OCI-LY3 (cell line): ENCODE measurements around the gene EDRF1.

Experiments
- H2AFZ ChIP-seq: fragments of 200-600, 300-600 bp; shearing (Covaris generic); 2 replicates; pipeline ENCODE4 v1.6.0; 2014; ENCODE audit warnings: antibody characterized with exemption, low read depth, low read length
- H3K27ac ChIP-seq: fragments of 200-600, 300-600 bp; sonication (generic); 2 replicates; pipeline ENCODE4 v1.5.1; 2014; ENCODE audit warnings: mild to moderate bottlenecking, low read length, moderate library complexity, mixed read lengths
- H3K27me3 ChIP-seq: fragments of 200-600, 300-600 bp; sonication (generic); 2 replicates; pipeline ENCODE4 v1.6.1; 2014; ENCODE audit warnings: low read depth, low read length, mixed read lengths
- H3K36me3 ChIP-seq: fragments of 200-600, 300-600 bp; sonication (generic); replicated peaks from 2 replicates; pipeline ENCODE3; 2014; ENCODE audit warnings: low read depth, low read length, mixed read lengths
- H3K4me1 ChIP-seq: fragments of 300-600, 200-600 bp; sonication (generic); 2 replicates; pipeline ENCODE4 v1.6.1; 2014; ENCODE audit warnings: low read length, mixed read lengths
- H3K4me2 ChIP-seq: fragments of 200-600, 300-600 bp; sonication (generic); 2 replicates; pipeline ENCODE4 v1.6.1; 2014; ENCODE audit warnings: low read length, mixed read lengths
- H3K4me3 ChIP-seq: fragments of 300-600, 200-600 bp; sonication (generic); 2 replicates; pipeline ENCODE4 v1.5.1; 2014; ENCODE audit warnings: antibody characterized with exemption, mild to moderate bottlenecking, low read length, moderate library complexity
- H3K79me2 ChIP-seq: fragments of 300-600, 200-600 bp; shearing (Covaris generic); 2 replicates; pipeline ENCODE4 v1.6.1; 2014; ENCODE audit warnings: mild to moderate bottlenecking, low read length, mixed read lengths
- H3K9ac ChIP-seq: fragments of 300-600, 200-600 bp; shearing (Covaris generic); 2 replicates; pipeline ENCODE4 v1.6.0; 2014; ENCODE audit warnings: mild to moderate bottlenecking, low read length, moderate library complexity
- H3K9me3 ChIP-seq: fragments of 200-600, 300-600 bp; shearing (Covaris generic); 2 replicates; pipeline ENCODE4 v1.6.1; 2014; ENCODE audit warnings: low read length, mixed read lengths; ENCODE audit not compliant: insufficient read depth
- H4K20me1 ChIP-seq: fragments of 200-600, 300-600 bp; sonication (generic); 2 replicates; pipeline ENCODE4 v1.6.1; 2016; ENCODE audit warnings: low read length, mixed read lengths; ENCODE audit not compliant: insufficient read depth
- EZH2phosphoT487 ChIP-seq: fragments of 200-600 bp; shearing (Covaris generic); IDR thresholded peaks from 2 replicates; pipeline ENCODE4 v1.6.1; 2018; ENCODE audit warnings: antibody characterized with exemption, mixed run types, low read depth
- TF ChIP-seq, protein P1 (sequence below): fragments of 200-600, 300-600 bp; sonication (generic); IDR thresholded peaks from 2 replicates; pipeline ENCODE4 v1.5.1; 2014; ENCODE audit warnings: antibody characterized with exemption, low read length, low read depth

Gene EDRF1

DNA sequence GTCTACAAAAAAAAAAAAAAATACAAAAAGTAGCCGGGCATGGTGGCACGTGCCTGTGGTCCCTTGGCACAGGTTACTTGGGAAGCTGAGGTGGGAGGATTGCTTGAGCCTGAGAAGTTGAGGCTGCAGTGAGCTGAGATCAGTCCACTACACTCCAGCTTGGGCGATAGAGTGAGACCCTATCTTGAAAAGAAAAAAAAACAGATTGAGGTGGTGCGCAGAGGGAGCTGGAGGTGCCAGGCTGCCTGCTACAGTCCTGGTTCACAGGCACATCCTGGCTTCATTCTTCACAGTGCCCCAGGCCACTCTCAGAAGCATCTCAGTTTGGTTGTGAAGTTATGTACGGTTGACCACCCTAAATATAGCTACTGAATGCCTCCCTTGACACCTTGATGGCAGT, 51.3 kb downstream of the EDRF1 start:
- no peaks in the 10 kb centered on the region for H3K27me3 ChIP-seq
- H3K4me3 ChIP-seq: no peak overlapping the region
- H3K4me2 ChIP-seq: no peak overlapping the region
- no peak overlapping the region for H3K27ac ChIP-seq
- no peaks in the 10 kb centered on the region for H3K4me1 ChIP-seq
- H3K9me3 ChIP-seq: no peaks in the 10 kb centered on the region
- H3K9ac ChIP-seq: no peak overlapping the region
- TF ChIP-seq EZH2phosphoT487: no peak
- TF ChIP-seq, protein P1, sequence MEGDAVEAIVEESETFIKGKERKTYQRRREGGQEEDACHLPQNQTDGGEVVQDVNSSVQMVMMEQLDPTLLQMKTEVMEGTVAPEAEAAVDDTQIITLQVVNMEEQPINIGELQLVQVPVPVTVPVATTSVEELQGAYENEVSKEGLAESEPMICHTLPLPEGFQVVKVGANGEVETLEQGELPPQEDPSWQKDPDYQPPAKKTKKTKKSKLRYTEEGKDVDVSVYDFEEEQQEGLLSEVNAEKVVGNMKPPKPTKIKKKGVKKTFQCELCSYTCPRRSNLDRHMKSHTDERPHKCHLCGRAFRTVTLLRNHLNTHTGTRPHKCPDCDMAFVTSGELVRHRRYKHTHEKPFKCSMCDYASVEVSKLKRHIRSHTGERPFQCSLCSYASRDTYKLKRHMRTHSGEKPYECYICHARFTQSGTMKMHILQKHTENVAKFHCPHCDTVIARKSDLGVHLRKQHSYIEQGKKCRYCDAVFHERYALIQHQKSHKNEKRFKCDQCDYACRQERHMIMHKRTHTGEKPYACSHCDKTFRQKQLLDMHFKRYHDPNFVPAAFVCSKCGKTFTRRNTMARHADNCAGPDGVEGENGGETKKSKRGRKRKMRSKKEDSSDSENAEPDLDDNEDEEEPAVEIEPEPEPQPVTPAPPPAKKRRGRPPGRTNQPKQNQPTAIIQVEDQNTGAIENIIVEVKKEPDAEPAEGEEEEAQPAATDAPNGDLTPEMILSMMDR: no peak
- H2AFZ ChIP-seq: no peak overlapping the region
- no peaks in the 10 kb centered on the region for H4K20me1 ChIP-seq
- no peaks in the 10 kb centered on the region for H3K36me3 ChIP-seq
- H3K79me2 ChIP-seq: no peaks in the 10 kb centered on the region

DNA sequence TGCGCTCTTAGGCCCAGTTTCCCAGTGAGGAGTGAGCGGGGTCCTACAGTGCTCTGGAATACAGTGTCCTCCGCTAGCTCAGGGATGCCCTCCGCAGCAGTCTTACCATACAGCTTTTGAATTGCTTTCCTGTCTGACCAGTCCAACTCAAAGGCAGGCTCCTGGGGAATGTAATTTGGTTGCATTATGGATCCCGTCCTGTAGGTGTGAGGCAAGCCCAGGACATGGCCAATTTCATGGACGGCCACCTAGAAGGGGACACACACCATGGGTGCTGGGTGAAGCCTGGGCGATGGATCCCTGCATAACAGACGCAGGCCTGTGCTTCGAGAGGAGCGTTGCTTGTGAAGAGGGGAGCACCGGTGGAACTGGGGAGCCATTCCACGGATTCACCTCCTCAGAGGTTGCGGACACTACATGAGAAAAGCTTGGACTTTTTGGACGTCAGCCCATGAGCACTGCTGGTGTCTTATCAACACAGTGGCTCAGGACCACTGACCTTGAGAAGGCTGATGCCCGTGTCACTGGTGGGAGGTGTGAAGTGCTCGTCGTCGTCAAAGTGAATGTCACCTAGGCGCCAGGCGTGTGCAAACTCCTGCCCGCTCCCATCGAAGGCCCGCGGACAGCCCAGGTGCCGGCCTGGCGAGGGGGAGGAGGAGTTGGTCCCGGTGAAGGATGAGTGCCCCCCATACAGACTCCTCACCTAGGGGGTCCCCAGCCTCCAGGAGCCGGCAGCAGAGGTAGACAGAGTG, 52.8 kb downstream of the EDRF1 start:
- Histone ChIP-seq H3K36me3 (no peaks in the 10 kb centered on the region), H3K4me1 (no peaks in the 10 kb centered on the region), H3K4me3 (no peak overlapping the region), H3K9ac (no peak overlapping the region), H3K4me2 (no peak overlapping the region), H3K9me3 (no peaks in the 10 kb centered on the region), H3K27me3 (no peaks in the 10 kb centered on the region), H3K27ac (no peak overlapping the region), H4K20me1 (no peaks in the 10 kb centered on the region), H3K79me2 (no peaks in the 10 kb centered on the region), H2AFZ (no peak overlapping the region)
- no peak for TF ChIP-seq EZH2phosphoT487
- TF ChIP-seq, protein P1: no peak

DNA sequence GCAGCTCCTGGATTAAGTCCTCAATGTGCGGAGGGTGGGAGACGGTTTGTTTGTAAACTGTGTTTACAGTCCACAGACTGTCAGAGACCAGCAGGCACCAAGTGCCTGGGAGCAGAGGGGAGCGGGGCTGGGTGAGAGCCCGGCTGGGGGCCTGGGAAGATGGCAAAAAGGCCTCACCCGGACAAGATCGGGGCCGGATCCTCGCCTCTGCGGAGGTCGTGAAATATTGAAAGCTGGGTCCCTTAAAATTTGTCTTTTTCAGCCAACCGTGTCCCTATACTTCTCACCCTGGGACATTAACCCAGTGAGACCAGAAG, 53.3 kb downstream of the EDRF1 start:
- no peak overlapping the region for H3K4me3 ChIP-seq
- H3K9ac ChIP-seq: no peak overlapping the region
- no peak overlapping the region for H3K4me2 ChIP-seq
- no peak overlapping the region for H2AFZ ChIP-seq
- no peak for TF ChIP-seq EZH2phosphoT487
- no peaks in the 10 kb centered on the region for H3K79me2 ChIP-seq
- H3K4me1 ChIP-seq: no peaks in the 10 kb centered on the region
- H3K27ac ChIP-seq: no peak overlapping the region
- no peaks in the 10 kb centered on the region for H3K9me3 ChIP-seq
- no peaks in the 10 kb centered on the region for H3K27me3 ChIP-seq
- H3K36me3 ChIP-seq: no peaks in the 10 kb centered on the region
- H4K20me1 ChIP-seq: no peaks in the 10 kb centered on the region

DNA sequence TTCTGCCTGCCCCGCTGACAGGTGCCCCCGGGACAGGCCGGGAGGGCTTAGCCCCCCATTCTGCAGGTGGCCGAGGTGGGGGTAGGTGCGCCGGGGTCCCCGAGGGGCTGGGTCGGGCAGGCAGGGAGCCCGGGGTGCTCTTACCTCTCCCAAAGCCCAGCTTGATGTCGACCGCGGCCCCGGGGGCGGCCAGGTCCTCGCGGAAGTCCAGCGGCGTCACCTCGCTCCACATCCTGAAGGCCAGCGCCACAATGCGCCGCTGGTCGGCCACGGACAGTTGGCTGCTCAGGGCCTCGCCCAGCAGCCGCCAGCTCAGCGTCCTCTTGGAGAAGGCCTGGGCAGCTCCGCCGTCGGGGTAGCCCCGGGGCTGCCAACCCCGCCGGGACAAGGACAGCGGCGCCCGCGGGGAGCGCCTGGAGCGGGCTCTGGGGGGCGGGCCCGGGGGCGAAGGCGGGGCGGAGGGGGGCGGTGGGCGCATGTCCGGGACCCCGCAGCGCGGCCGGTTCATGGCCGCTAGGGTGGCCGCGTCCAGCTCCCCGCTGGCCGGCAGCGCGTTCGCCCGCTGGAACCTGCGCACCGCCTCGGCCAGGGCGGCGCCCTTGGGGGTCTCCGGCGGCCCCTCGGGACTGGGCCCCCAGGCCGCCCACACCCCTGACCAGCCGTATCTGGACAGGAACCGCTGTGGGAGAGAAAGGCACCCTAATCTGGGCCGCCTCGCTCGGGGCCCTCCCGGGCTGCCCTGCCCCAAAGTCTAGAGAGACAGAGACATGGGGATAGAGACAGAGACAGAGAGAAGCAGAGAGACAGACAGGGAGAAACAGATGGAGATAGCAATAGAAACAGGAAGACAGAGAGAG, 54.4 kb downstream of the EDRF1 start:
- H3K9ac ChIP-seq: no peak overlapping the region
- no peaks in the 10 kb centered on the region for H4K20me1 ChIP-seq
- no peak overlapping the region for H3K27ac ChIP-seq
- no peaks in the 10 kb centered on the region for H3K9me3 ChIP-seq
- H3K4me3 ChIP-seq: no peak overlapping the region
- TF ChIP-seq, protein P1: no peak
- TF ChIP-seq EZH2phosphoT487: no peak
- H3K36me3 ChIP-seq: no peaks in the 10 kb centered on the region
- H3K4me2 ChIP-seq: no peak overlapping the region
- H3K4me1 ChIP-seq: no peaks in the 10 kb centered on the region
- no peak overlapping the region for H2AFZ ChIP-seq
- no peaks in the 10 kb centered on the region for H3K79me2 ChIP-seq
- no peaks in the 10 kb centered on the region for H3K27me3 ChIP-seq
